HG03521 (cell line): Measurements from ENCODE around the gene CTCFL.

ENCODE experiments used
- ATAC-seq: cut with Tn5 transposase; IDR thresholded peaks from one replicate; pipeline ENCODE4 v1.9.1; 2021; ENCODE audit warnings: mild to moderate bottlenecking, moderate library complexity; ENCODE audit not compliant: unreplicated experiment

Gene CTCFL

GRCh38 chr20:57449398-57450354 lies 75.3 kb downstream of the CTCFL start:
- no peak for ATAC-seq

- ATAC-seq, result no peak
Measured at GRCh38 chr20:57448764-57449354, 76.1 kb downstream of the CTCFL start.
